NCI-H226 (cell line): ENCODE results near the gene USP28.
"Not testable (repeated sequence)": the region's sequence is repeated elsewhere in the genome, so short reads cannot be mapped to it uniquely, and the experiment has no call there.

ENCODE experiments used
- DNase-seq: peaks from one replicate; pipeline ENCODE4 v3.0.0-alpha.2; 2015

Gene USP28

DNA sequence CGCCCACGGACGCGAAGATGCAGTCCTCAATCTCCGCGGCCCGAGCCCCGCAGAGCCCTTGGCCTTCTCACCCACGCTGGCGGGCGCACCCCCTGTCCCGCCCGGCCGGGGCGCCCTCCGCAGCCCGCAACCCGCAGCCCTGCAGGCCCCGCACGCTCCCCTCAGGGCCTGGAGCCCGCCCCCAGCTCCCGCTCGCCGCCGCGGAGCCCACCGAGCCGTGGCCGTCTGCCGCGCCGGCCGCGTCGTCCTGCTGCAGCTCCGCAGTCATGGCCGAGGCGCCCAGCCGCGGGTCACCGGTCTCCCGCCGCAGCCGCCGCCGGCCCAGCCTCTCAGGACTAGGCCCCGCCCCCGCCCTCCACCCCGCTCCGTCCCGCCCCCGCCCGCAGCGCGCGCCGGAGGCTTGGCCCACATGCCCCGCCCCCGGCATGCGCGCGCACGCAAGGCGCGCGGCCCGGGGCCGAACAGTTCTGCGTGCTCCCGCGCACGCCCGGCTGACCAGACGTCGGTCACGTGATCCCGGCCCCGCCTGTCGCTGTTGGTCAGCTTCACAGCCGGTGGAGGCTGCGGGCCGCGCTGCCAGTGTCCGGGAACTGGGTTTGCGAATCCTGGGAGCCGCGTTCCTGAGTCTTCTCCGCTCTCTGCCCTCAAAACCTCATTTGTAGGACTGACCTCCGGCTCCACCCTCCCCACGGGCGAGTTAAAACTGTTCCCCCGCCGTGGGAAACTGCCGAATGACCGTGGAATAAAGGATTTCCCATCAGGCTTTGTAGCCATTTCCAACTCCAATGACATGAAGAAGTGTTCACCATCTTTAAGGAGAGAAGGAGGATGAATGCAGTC, at the start of gene USP28:
Gene USP28 (minus strand): TSS at position 339 of the 840 bp plus-strand sequence. CDS start 71 bp downstream, at position 268.
- DNase-seq: peak; percentile 94

- DNase-seq: no peak
These were observed 48.2 kb upstream of the USP28 start for GRCh38 chr11:113923572-113923971.

GRCh38 chr11:113911491-113911890, 36.1 kb upstream of the USP28 start:
- not testable (repeated sequence) for DNase-seq

DNA sequence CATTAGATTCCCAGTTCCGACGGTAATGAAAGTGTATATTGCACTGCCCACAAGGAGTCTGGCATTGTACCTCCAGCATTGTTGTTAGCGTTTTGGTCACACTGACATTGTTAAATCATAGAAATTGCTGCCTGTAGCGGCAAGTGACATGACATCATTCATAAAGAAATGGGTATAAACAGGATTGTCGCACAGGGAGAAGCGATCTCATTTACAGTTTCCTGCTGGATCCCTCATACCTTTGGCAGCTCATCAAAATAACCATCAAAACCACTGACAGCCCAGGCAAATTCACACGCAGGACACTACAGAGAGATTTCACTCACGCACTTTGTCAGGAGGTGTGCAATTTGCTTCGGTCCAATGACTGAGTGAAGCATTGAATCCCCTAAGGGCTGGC, 32.7 kb upstream of the USP28 start:
- no peak for DNase-seq

DNA sequence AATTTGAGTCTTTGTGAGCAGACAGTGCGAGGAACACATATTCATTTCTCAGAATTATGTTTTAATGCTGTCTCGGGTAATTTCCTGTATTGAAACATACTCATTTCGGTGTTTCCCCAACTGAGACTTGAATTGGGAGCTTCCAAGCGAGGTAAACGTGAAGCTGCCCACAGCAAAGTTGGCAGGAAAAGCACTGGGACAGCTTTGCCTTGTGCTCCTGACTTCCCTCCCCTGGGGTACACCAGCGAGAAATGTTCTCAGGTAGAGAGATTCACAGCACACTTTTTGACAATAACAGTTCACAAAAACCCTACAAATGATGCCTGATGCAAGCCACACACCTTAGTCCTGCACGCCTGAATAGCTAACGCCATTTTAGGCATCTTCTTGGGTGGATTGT, 32.3 kb upstream of the USP28 start:
- DNase-seq: no peak

- DNase-seq: no peak
These were observed 31.8 kb upstream of the USP28 start for GRCh38 chr11:113907152-113907551.

DNA sequence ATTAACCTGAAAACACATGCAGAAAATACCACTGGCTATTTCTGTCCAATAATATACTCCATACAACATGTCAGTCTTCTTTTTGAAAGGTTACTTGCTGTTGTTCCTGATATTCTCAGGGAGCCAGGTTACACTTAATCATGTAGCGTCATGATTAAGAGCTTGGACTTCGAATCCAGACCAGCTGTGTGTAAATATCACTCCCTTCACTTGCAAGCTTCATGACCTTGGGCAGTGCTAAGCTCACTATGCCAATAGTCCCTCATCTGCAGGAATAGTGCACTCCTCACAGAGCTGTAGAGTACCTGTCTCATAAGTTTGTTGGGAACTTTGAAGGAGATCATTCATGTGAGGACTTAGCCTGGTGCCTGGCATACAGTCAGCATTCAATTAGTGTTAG, 31.1 kb upstream of the USP28 start:
- DNase-seq: no peak

DNA sequence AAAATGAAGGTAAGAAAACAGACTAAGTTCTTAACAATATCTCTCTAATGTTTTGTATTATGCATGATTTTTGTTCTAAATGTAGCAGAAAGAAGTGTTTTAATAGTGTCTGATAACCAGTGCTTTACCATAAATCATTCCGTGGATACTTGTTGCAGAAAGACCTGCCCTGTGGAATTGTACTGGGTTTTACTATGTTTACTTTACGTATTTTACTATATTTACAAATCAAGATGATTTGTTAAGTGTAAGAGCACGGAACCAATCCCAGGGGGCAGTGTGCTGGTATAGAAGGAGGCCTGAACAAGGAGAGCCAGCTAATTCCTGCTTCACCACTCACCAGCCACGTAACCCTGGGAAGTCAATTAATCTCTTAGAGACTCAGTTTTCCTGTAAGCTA, 30.7 kb upstream of the USP28 start:
- no peak for DNase-seq

DNA sequence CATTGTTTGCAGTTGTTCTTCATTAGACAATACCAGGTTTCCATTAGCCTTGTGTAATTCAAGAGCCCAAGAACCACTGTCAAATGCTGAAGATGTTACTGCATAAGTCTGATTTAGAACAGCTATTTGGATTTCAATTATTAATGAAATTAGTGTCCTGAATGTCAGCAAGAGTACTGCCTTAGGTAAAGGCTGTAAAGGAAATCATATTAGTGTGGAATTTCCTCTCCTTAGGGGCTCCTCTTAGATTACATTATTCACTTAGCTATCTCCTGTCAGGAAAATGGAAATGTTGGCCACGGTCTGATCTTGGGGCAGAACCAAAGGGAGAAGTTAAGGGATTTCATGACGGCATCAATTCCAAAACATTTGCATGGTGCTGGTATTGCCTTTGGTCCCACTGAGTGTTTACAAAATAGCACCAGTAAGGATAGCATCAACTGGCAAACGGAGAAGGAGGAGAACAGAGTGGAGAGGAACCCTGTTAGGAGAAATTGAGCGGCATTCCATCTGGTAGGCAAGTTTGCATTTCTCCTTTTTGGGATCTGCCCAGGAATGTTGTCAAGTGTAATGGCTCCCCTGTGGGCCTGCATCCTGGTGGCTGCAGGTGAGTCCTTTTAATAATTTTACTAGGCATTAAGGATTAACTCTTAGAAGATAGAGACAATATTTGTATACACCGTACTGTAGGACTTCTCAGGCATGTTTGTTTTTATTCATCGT, 29.2 kb upstream of the USP28 start, which contains the start of gene HTR3B:
Gene HTR3B (plus strand): TSS at position 418 of the 723 bp plus-strand sequence. CDS start 138 bp downstream, at position 556.
- DNase-seq: no peak

GRCh38 chr11:113901141-113901540, 25.8 kb upstream of the USP28 start:
- no peak for DNase-seq

DNA sequence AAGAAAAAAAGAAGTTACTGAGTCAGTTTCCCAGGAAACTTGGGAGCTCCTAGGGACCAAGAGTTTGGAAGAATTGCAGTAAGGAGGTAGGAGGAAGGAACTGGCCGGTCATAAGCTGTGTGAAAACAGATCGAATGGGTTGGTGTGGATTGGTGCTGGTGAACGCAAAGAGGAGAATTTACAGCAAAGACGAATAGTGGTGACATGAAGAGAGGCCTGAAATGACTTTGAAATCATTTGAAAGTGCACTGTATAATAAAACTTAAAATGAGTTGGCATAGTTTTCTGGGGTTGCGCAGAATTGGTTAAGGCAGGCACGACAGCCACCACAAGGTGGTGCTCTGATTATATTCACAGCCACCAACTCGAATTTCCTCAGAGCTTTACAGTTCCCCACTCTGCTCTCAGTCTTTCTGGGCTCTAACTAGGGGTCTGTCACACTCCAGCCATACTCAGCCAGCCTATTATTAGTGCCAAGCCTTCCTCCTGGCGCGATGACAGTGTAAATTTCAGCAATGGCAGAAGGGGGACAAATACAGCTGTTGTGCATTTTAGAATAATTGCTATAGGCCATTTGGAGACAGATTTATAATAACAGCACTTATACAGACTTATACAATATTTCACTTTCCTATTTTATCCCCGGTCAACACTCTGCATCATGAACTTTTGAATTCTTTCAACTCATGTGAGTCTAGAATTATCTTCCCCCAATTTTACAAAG, 20.9 kb upstream of the USP28 start:
- DNase-seq: no peak

DNA sequence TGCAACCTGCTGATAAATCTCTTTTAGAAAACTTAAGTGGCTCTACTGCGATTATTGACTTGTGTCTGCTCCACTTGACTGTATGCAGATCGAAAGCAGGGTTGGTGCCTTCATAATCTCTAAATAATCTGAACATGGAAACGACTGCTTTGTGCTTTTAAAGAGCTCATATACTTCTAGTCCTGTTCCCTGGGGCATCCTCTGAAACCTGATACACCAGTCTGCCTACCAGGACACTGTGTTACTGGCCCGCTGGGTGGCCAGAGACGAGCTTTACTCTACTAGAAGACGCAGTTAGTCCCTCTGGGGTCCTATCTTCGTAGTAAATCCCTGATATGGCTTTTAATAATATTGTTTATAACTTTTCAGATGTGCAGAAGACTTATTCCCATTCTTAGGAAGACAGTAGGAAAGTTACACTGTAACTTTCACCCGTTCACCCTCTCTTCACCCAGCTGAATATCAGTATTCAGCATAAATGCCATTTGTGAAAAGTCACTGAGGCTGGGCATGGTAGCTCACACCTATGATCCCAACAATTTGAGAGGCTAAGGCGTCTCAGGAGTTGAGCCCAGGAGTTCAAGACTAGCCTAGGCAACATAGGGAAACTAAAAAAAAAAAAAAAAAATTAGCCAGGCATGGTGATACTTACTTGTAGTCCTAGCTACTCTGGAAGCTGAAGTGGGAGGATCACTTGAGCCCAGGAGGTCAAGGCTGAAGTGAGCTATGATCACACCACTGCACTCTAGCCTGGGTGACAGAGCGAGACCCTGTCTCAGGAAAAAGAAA, 20.2 kb upstream of the USP28 start:
- DNase-seq: no peak

DNA sequence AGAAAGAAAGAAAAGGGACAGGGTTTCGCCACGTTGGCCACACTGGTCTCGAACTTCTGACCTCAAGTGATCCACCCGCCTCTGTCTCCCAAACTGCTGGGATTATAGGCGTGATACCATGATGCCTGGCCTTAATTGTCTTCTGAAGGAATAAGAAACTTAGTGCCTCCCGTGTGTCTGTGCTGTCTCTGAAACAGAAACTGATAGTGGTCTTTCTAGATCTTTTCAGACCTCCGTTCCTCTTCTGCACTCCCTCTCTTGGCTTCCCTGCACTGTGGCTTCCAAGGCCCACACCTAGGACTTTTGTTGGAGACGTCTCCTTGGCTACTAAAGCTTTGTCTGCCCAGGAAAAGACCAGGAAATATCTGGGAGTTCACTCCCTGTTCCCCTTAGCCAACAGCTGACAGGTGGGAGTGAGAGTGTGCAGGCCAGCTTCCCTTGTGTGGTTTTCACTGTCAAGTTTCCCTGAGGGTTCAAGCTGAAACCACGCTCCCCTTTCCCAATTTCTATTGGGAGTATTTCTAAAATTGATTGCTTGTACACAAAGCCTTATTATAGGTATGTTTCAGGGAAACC, 19.1 kb upstream of the USP28 start:
- DNase-seq: peak; percentile 37

DNA sequence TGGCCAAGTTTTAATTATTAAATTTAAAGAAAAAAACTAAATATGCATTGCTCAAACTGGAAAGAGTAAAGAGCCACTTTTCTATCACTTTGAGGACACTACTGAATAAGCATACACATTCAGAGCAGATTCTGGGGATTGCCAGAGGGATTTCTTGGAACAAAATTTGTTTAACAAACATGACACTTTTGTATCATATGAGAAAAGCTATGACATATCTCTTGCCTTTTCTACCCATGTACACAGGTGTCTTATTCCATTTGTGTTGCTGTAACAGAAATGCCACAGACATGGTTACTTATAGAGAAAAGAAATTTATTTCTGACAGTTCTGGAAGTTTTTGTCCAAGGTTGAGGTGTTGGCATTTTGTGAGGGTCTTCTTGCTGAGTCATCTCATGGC, 13.5 kb upstream of the USP28 start:
- DNase-seq: no peak

DNA sequence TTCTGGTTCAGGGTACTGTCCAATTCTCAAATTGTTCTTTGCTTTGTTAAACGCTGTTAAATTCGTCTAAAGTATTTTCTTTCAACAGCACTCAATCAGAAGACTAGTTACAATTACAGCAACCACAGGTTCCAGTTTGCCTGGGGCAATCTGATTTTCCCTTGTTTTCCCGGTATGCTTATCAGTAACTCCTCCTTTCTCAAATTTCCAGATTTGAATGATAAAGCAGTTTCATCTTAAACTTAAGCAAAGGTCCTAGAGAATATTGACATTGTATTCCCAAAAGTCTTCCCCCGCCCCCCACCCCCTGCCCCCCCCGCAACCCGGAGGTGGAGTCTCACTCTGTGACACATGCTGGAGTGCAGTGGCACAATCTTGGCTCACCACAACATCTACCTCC, 10.5 kb upstream of the USP28 start:
- peak; percentile 15 for DNase-seq

DNA sequence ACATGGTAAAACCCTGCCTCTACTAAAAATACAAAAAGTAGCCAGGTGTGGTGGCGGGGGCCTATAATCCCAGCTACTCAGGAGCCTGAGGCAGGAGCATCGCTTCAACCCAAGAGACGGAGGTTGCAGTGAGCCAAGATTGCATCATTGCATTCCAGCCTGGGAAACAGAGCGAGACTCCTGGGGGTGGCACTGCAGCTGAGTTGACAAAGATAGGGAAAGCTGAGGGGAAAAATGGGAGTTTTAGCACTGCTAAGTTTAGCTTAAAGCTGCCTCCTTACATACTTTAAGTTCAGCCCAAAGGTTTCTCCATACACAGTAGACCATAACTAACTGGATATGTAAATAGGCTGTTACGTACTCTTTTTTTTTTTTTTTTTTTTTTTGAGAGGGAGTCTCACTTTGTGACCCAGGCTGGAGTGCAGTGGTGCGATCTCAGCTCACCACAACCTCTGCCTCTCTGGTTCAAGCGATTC, 9.0 kb upstream of the USP28 start:
- peak; percentile 50 for DNase-seq

- DNase-seq: no peak
These were observed 6.5 kb upstream of the USP28 start for GRCh38 chr11:113881856-113882255.

- no peak for DNase-seq
These were observed 5.6 kb upstream of the USP28 start for GRCh38 chr11:113880971-113881370.

- not testable (repeated sequence) for DNase-seq
These were observed 4.1 kb upstream of the USP28 start for GRCh38 chr11:113879446-113879845.

- DNase-seq: no peak
These were observed 2.3 kb upstream of the USP28 start for GRCh38 chr11:113877670-113878055.

GRCh38 chr11:113876798-113877669, 1.7 kb upstream of the USP28 start:
- no peak for DNase-seq
